ACC112 (cell line): ENCODE results near the gene CD7.

Source experiments
- H2AFZ ChIP-seq: fragments of 200-600 bp; sonication (generic); one replicate; pipeline ENCODE4 v1.6.0; 2017; ENCODE audit warnings: antibody characterized with exemption, low read length; ENCODE audit not compliant: unreplicated experiment
- H3K27ac ChIP-seq: fragments of 200-600 bp; sonication (generic); 2 replicates; pipeline ENCODE4 v1.5.1; 2014; ENCODE audit warnings: low read depth, mild to moderate bottlenecking, antibody characterized with exemption, low read length, moderate library complexity
- H3K27me3 ChIP-seq: fragments of 200-600 bp; sonication (generic); 2 replicates; pipeline ENCODE4 v1.6.1; 2014; ENCODE audit warnings: mild to moderate bottlenecking, antibody characterized with exemption, low read length, moderate library complexity, mixed read lengths; ENCODE audit not compliant: insufficient read depth
- H3K36me3 ChIP-seq: fragments of 200-600 bp; sonication (generic); 2 replicates; pipeline ENCODE4 v1.6.1; 2016; ENCODE audit warnings: mild to moderate bottlenecking, antibody characterized with exemption, low read length, moderate library complexity, mixed read lengths; ENCODE audit not compliant: insufficient read depth
- H3K4me1 ChIP-seq: fragments of 200-600 bp; sonication (generic); one replicate; pipeline ENCODE4 v1.6.1; 2016; ENCODE audit warnings: low read length, mixed read lengths; ENCODE audit not compliant: insufficient read depth, unreplicated experiment, control insufficient read depth
- H3K4me3 ChIP-seq: fragments of 200-600 bp; sonication (generic); 2 replicates; pipeline ENCODE4 v1.5.1; 2014; ENCODE audit warnings: mild to moderate bottlenecking, low read depth, low read length
- H3K79me2 ChIP-seq: fragments of 200-600 bp; sonication (generic); one replicate; pipeline ENCODE4 v1.6.0; 2016; ENCODE audit warnings: low read length; ENCODE audit not compliant: control insufficient read depth, unreplicated experiment, insufficient read depth

Gene CD7

DNA sequence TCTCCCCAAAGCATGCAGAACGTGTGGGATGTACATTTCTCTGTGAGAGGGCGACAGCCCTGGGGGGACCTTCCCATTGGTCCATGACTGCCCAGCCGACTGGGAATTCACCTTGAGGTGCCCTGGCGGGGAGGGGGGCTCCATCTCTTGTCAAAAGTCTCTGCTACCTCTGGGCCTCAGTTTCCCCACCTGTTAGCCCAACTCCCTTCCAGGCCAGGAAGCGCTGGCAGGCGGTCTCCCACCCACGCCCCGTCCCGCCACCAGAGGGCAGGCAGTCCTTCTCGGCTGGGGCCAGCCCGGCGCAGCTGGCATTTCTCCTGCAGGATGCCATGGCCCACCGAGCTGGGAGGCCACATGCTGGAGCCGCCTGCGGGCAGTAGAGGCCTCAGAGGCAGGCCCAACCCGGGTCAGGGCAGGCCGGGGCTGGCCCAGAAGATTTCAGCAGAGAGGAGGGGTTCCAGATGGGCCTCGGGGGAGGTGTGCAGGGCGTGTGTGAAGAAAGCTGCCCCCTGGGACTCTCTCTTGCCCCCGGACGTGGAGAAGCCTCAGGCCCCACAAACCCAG, 16.6 kb downstream of the CD7 start:
- Histone ChIP-seq H3K79me2 (no peaks in the 10 kb centered on the region), H3K4me1 (peaks cover 26% of the 10 kb centered on the region), H2AFZ (no peak overlapping the region), H3K27ac (no peak overlapping the region), H3K27me3 (no peaks in the 10 kb centered on the region), H3K36me3 (no peaks in the 10 kb centered on the region), H3K4me3 (no peak overlapping the region)

DNA sequence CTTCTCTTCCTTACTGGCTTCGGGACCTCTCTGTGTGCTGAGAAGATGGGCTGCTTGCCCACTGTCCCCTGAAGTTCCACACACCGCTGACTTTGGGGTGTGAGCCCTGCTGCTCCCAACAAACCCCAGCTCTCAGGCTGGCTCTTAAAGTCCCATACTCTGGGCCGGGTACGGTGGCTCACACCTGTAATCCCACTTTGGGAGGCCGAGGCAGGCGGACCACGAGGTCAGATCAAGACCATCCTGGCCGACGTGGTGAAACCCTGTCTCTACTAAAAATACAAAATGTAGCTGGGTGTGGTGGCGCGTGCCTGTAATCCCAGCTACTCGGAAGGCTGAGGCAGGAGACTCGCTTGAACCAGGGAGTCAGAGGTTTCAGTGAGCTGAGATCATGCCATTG, 17.2 kb downstream of the CD7 start:
- no peak overlapping the region for H3K4me3 ChIP-seq
- H2AFZ ChIP-seq, result no peak overlapping the region
- no peaks in the 10 kb centered on the region for H3K36me3 ChIP-seq
- H3K79me2 ChIP-seq, result no peaks in the 10 kb centered on the region
- H3K4me1 ChIP-seq, result peaks cover 26% of the 10 kb centered on the region
- H3K27me3 ChIP-seq, result no peaks in the 10 kb centered on the region
- H3K27ac ChIP-seq, result peak overlapping the region; percentile 98; the same call in 1 of the 2 replicates

DNA sequence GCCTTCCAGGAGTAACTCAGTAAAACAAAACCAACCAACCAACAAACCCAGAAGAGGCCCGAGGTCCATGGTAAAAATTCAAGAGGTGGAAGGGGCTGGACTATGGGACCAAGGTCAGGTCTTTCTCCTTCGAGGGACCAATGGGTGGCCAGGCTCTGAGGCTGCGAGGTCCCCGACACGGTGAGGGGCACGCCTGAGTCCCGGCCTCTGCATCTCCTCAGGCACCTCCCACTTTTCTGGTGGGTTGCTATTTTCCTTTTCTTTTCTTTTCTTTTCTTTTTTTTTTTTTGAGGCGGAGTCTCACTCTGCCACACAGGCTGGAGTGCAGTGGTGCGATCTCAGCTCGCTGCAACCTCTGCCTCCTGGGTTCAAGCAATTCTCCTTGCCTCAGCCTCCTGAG, 18.0 kb downstream of the CD7 start:
- H3K4me1 ChIP-seq, result peaks cover 30% of the 10 kb centered on the region
- no peaks in the 10 kb centered on the region for H3K27me3 ChIP-seq
- no peaks in the 10 kb centered on the region for H3K36me3 ChIP-seq
- no peak overlapping the region for H2AFZ ChIP-seq
- H3K4me3 ChIP-seq, result no peak overlapping the region
- H3K27ac ChIP-seq, result peak overlapping the region; percentile 98
- no peaks in the 10 kb centered on the region for H3K79me2 ChIP-seq

DNA sequence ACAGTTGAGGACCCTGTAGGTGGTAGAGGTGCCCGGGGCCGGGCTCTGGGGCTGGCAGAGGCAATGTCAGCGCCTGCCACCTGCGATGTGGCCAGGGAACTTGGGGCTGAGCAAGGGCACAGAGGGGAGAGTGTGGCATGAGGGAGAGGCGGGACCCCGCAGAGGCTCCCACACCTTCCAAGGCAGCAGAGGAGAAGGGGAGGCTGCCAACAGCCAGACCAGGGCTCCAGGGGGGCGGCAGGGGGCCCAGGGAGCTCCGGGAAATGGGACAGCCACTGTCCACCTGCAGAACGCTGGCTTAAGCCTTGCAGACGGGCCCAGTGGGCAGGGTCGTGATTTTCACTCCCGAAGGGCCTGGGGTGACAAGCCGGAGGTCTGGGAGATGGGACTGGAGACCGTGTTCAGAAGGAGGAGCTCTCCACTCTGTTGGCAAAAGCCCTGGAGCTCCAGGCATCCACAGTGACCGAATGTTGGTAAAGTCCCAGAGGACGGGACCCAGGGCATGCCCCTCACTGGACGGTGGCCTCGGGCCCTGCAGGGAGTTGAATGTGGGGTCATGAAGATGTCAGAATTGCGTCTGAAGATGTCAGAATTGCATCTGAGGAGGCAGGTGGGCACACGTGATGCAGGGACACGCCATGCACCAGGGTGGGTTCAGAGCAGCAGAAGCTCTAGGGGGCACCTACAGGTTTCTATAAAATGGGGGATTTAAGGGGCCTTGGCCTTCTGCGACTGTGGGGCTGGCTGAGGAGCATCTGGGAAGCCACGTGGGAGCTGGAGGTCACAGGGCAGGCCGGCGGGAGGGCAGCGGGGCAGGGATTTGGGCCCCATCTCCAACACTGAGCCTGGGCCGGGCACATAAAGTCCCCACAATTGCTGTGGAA, 18.6 kb downstream of the CD7 start:
- Histone ChIP-seq H3K27ac (peak overlapping the region; percentile 98), H3K36me3 (no peaks in the 10 kb centered on the region), H2AFZ (no peak overlapping the region), H3K79me2 (peaks cover 4% of the 10 kb centered on the region), H3K27me3 (no peaks in the 10 kb centered on the region), H3K4me3 (peak overlapping the region; percentile 66), H3K4me1 (peaks cover 37% of the 10 kb centered on the region)

DNA sequence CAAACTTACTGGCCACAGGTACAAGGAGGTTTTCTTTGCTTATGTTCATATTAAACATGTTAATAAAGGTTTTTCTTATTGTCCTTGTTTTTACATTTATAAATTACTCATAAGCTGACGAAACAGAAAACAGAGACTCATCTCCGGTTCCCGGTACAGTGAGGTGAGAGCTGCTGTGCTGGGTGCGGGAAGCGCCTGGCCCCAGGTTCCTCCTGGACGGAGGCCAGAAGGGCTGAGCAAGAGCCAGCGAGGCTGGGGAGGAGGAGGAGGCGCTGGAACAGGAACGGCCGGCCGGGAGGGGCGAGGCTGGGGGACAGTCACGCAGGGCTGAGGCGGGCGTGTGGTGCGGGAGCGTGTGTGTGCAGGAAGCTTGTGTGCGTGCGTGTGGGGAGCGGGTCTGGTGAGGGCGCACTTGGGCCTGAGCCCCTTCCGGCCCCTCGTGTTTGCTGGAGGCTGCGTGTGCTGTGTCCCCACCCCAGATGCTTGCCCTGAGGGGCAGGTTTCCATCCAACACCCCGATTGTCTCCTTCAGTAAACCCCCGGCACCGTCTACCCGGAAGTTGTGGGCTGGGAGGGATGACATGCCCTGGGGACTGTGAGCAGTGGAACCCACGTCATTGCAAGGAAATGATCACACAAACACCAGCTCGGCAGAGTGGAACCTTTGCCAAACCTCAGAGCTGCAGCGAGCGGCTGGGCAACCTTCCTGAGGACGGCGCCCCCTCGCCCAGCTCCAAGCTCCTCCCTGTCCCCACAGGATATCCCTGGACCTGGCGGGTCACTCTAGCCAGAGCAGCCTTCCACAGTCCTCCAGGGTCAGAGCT, 19.5 kb downstream of the CD7 start:
- peak overlapping the region; percentile 66 for H3K4me3 ChIP-seq
- no peaks in the 10 kb centered on the region for H3K27me3 ChIP-seq
- H3K4me1 ChIP-seq, result peaks cover 40% of the 10 kb centered on the region
- no peaks in the 10 kb centered on the region for H3K36me3 ChIP-seq
- peak overlapping the region; percentile 98 for H3K27ac ChIP-seq
- peaks cover 5% of the 10 kb centered on the region for H3K79me2 ChIP-seq
- no peak overlapping the region for H2AFZ ChIP-seq

DNA sequence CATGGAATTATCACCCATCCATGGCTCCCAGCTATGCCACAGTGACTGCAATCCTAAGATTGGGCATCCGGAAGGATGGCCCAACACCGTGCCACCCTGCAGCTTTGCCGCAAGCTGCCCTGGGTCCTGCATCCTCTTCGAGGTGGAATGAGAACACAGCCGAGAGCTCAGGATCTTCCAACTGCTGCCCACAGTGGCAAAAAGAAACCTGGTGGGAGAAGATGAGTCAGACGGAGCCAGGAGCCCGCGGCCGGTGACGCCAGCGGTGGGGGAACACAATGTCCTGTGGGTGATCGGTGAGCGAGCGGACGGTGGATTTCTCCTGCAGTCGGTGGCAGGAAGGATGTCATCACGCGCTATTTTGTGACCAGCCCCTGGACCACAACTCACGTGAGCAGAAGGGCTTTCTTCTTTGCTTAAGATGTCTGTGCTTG, 20.1 kb downstream of the CD7 start:
- Histone ChIP-seq H3K27ac (peak overlapping the region; percentile 98), H2AFZ (no peak overlapping the region), H3K27me3 (no peaks in the 10 kb centered on the region), H3K79me2 (peaks cover 5% of the 10 kb centered on the region), H3K4me3 (peak overlapping the region; percentile 66), H3K36me3 (no peaks in the 10 kb centered on the region), H3K4me1 (peaks cover 40% of the 10 kb centered on the region)

DNA sequence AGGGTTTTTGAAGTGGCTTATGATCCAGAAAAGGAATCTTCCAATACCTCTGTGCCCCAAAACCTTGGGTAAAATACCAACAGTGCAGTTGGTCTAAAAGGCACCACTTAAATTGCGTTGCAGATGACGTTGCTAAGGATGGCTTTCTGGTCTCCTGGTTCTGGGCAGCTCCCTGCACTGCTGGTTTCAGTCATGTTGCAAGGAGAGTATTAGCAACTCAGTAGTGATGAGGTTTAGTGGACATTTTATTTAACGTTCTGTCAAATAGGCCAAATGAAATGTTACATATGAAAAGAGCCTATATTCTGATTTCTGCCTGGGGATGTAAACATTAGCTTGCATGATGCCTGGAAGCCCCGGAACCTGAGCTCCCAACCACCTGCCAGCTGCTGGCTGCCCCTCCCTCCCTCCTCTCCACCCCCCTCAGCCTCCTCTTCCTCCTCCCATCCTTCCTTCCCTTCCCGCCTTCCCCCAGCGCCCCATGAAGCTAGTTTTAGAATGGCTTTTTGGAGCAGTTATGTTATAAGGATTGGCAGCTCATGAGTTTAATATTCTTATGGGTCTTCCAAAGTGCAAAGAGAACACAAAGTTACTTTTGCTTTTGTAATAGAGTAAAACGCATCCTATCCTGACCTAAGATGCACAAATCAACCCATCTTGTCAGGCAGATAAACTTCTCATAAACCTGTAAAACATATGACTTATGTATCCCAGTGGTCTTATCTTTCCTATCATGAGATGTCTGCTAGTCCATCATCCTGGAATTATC, 20.7 kb downstream of the CD7 start:
- H3K4me3 ChIP-seq, result peak overlapping the region; percentile 66

DNA sequence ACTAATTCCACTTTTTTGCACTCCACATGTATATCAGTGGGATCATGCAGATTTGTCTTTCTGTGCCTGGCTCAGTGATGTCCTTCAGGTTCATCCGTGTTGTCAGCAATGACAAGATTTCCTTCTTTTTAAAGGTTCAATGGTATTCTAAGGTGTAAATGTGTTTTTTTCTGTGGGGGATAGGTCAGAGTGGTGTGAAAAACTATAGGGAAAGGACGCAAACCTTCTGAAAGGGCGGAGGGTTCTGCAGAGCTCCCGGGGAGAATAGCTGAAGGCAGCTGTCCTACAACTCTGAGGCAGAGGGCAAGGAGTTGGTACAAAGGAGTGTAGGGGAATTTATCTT, 22.0 kb downstream of the CD7 start:
- Histone ChIP-seq H3K27me3 (no peaks in the 10 kb centered on the region), H3K27ac (peak overlapping the region; percentile 98), H2AFZ (no peak overlapping the region), H3K4me1 (peaks cover 40% of the 10 kb centered on the region), H3K36me3 (no peaks in the 10 kb centered on the region), H3K79me2 (peaks cover 5% of the 10 kb centered on the region), H3K4me3 (no peak overlapping the region)

More for the DNA sequence above, 20.7 kb downstream of the CD7 start:
- H3K79me2 ChIP-seq, result peaks cover 5% of the 10 kb centered on the region
- H3K27me3 ChIP-seq, result no peaks in the 10 kb centered on the region
- H2AFZ ChIP-seq, result no peak overlapping the region
- no peaks in the 10 kb centered on the region for H3K36me3 ChIP-seq
- peak overlapping the region; percentile 98 for H3K27ac ChIP-seq
- peaks cover 40% of the 10 kb centered on the region for H3K4me1 ChIP-seq

DNA sequence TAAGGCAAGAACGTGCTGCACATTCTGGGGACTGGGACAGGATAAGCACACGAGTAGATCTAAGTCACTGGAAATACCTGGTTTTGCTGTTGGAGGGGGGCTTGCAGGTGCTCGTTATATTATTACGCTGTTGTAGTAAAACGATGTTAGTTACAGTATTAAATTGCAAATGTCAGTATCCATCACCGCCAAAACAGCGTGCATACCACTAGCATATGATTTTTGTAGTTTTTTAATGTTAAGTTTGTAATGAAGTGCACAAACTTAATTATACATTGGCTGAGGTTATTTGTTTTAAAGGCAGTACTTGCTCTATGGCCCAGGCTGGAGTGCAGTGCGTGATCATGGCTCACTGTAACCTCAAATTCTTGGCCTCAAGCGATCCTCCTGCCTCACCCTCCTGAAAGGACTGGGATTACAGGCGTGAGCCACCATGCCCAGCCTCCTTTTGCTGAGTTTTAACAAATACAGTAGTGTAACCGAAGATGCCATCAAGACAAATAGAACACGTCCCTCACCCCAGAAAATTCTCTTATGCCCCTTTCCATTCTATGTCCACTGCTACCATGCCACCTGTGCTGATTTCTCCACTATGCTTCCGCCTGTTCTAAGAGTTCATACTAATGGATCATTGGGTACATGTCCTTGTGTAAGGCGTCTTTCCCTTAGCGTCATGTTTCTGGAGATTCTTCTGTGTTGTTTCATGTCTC, 23.2 kb downstream of the CD7 start:
- peak overlapping the region; percentile 98 for H3K27ac ChIP-seq
- no peaks in the 10 kb centered on the region for H3K36me3 ChIP-seq
- H2AFZ ChIP-seq, result no peak overlapping the region
- no peaks in the 10 kb centered on the region for H3K27me3 ChIP-seq
- H3K4me3 ChIP-seq, result peak overlapping the region; percentile 74
- peaks cover 42% of the 10 kb centered on the region for H3K4me1 ChIP-seq
- H3K79me2 ChIP-seq, result peaks cover 5% of the 10 kb centered on the region
